GM18505 (cell line): Measurements from ENCODE around the gene PRSS57.
"Not testable (repeated sequence)": the region's sequence is repeated elsewhere in the genome, so short reads cannot be mapped to it uniquely, and the experiment has no call there.

Source experiments
- ATAC-seq: cut with Tn5 transposase; IDR thresholded peaks from one replicate; pipeline ENCODE4 v1.9.1; 2021; ENCODE audit not compliant: unreplicated experiment
- POLR2A ChIP-seq: IDR thresholded peaks from 4 replicates; pipeline ENCODE4 v1.6.1; 2011; ENCODE audit warnings: borderline replicate concordance; ENCODE audit not compliant: insufficient read depth, insufficient read length; ENCODE audit errors: extremely low read depth

Gene PRSS57

DNA sequence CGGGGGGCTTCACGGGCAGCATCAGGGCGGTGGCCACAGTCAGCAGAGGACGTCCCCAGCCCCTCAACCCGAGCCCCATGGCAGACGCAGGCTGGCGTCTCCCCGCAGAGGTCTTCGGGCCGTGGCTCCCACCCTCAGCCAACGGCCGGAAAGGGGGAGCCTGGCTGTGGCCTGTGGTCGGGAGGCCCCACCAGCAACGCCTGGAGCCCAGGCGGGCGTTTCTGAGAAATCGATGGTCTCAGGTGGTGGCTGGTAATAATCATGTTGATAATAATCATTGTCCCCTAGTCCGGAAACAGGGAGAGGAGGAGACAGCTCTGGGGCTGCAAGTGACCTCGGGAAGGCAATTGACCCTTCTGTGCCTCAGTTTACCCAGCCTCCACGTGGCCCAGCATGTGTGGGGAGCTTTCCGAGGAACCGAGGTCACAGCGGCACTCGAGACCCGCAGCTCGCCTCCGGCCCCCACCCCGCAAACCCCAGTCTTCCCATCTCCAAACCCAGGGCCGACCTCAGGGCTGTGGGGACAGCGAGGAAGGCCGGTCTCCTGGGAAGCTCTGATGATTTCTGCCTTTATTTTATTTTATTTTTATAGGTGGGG lies at the start of gene PRSS57:
PRSS57 (minus strand) TSS at position 101 of the 598 bp plus-strand sequence; CDS start at position 79, 22 bp downstream.
- TF ChIP-seq POLR2A = no peak
- ATAC-seq = no peak

DNA sequence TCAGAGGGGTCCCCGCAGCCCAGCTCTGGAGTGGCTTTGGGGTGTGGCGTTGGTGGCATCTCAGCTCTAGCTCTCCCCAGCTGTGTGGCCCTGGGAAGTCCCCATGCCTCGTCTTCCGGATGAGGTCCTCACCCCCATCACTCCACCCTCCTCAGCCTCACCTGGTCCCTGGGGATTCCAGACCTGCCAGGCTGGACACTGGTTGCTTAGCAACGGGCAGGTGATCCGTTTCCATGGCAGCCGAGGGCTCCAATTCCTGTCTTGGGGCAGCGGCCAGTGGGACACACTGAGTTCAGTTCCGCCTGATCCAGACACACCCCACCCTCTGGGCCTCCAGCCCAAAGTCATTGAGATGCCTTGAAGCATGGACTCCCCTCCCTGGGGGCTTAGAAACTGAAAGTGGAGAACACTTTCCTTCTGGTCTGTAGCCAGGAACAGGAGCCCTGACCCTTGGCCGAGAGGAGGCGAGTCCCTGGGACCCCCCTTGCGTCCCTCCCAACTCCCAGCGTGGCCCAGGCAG lies 48.0 kb upstream of the PRSS57 start:
- ATAC-seq = no peak
- no peak for TF ChIP-seq POLR2A

DNA sequence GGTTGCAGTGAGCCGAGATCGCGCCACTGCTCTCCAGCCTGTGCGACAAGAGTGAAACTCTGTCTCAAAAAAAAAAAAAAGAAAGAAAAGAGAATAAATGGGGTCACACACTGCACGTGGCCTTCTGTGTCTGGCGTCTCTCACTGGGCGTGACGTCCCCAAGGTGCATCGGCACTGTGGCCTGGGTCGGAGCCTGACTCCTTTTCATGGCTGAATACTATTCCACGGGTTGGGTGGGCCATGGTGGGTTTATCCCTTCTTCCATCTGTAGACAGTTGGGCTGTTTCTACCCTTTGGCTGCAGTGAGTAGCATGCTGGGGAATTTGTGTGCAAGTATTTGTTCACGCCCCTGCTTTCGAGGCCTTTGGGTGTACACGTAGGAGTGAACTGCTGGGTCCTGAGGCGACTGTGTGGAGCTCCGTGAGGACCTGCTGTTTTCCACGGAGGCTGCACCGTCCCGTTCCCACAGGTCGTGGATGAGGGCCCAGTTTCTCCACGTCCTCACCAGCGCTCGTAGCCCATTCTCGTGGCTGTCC lies 47.4 kb upstream of the PRSS57 start:
- no peak for TF ChIP-seq POLR2A
- no peak for ATAC-seq

DNA sequence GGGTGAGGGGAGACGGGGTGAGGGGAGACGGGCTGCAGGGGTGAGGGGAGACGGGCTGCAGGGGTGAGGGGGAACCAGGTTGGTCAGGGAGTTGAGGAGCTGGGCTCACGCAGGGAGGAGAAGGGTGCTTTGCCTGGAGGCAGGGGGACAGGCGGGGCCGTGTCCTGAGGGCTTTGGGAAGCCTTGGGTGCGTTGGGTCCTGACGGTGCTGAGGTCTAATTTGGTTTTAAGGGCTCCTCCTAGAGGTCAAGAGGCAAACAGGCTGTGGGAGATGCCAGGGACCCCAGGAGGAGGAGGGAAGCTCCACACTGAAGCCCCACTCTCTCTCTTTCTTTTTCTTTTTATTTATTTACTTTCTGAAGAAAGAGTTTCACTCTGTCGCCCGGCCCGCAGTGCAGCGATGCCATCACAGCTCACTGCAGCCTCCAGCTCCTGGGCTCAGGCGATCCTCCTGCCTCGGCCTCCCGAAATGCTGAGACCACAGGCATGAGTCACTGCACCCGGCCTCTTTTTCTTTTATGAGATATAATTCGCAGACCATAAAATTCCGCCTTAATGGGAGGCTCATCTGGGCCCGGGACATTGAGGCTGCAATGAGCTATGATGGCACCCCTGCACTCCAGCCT lies 46.4 kb upstream of the PRSS57 start:
- ATAC-seq = no peak
- TF ChIP-seq POLR2A = no peak

DNA sequence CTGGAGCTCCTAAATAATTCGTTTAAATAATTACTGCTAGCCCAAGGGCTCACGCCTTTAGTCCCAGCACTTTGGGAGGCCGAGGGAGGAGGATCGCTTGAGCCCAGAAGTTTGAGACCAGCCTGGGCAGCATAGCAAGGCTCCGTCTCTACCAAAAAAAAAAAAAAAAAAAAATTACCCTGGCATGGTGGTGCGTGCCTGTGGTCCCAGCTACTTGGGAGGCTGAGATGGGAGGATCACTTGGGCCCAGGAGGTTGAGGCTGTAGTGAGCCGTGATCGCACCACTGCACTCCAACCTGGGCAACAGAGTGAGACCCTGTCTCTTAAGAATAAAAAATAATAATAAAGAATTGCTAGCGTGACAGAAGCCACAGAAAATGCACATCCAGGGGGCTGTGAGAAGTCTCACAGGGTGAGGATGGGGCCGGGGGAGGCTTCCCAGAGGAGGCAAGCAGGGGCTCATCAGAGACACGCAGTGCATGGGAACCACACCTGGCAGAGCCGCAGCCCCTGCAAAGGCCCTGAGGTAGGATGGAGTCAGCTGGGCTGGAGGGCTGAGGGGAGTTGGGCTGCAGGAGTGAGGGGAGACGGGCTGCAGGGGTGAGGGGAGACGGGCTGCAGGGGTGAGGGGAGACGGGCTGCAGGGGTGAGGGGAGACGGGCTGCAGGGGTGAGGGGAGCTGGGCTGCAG lies 45.7 kb upstream of the PRSS57 start:
- not testable (repeated sequence) for ATAC-seq

DNA sequence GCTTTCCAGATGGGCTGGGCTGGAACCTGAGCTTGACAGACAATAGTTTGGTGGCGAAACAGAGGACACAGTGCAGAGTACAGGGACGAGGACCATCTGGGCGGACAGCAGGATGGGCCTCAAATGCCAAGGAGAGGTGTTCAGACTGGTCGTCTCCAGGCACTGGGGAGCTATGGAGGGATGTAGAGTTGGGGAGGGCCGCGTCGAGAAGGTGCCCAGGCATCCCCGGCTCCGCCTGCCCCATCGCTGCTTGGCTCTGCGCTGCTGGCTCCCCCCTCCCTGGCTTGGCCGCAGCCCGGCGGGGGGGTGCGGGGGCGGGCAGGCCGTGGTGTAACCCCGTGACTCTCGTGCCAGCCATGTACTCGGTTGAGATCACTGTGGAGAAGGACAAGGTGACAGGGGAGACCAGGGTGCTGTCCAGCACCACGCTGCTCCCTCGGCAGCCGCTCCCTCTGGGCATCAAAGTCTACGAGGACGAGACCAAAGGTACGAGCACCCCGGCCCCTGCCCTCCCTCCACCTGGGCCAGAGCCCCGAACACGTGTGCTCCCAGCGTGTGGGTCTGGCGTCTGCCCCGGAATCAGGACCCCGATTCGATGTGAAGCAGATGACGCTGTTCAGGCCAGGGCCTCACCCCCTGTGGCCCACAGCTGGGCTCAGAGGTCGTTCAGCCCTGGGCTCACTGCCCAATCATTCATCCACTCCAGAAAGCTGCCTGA lies 44.9 kb upstream of the PRSS57 start:
- no peak for TF ChIP-seq POLR2A
- ATAC-seq = no peak

DNA sequence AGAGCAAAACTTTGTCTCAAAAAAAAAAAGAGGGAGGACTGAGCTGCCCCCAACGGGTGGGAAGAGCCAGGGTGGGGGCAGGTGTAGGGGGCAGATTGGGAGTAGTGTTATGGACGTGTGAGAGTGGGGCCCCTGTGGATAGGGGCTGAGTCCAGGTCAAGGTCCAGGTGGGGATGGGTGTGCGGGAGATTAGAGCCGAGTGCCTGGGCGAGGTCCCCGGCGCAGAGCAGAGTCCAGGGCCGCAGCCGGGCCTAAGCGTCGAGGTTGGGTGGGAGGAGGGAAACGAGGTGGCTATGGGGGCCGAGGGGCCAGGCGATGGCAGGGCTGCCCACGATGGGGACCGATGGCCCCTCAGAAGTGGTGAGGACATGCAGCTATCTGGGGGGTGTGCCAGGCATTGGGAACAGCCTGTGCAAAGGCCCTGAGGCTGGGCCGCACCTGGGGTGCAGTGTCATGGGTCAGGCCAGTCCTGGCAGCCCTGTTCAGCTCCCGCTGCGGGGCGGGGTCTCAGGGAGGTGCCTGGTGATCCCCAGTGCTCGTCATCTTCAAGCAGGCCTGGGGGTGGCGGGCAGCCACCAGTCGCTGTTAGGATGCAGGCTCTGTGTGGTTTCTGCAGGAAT lies 43.4 kb upstream of the PRSS57 start:
- TF ChIP-seq POLR2A = no peak
- ATAC-seq = no peak

DNA sequence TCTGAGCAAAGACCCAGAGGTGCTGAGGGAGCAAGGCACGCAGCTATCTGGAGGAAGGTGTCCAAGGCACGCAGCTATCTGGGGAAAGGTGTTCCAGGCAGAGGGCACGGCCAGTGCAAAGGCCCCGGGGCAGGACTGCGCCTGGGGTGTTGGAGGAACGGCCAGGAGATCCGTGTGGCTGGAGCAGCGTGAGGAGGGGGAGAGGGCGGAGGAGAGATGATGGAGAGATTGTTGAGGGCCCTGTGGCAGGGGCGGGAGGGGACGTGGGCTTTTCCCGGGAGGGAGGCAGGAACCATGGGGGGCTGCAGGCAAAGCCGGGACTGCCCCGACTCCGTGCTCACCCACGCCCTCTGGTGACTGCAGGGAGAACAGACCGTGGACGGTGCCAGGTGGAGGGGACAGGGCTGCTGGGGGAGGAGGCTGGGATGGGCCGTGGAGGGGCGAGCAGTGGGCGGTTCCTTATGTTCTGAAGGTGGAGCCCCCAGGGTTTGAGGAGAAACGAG lies 42.4 kb upstream of the PRSS57 start:
- TF ChIP-seq POLR2A = no peak
- no peak for ATAC-seq

DNA sequence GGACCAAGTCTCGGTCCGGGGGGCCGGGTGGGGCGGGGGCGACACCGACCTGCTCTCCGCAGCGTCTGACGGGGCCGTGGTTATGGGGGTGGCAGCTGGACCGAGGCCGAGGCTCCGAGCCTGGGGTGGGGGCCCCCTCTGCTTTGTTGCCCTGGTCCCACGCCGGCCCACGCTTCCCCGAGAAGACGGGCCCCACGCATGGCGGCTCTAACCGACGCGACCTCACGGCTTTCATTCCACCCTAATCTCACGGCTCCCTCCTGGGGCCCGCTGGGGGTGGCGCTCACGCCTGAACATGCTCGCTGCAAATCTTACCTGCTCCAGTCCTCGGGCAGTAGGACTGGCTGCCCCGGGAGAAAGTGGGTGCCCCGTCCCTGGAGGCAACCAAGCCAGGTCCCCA lies 40.9 kb upstream of the PRSS57 start:
- ATAC-seq = no peak
- TF ChIP-seq POLR2A = no peak

DNA sequence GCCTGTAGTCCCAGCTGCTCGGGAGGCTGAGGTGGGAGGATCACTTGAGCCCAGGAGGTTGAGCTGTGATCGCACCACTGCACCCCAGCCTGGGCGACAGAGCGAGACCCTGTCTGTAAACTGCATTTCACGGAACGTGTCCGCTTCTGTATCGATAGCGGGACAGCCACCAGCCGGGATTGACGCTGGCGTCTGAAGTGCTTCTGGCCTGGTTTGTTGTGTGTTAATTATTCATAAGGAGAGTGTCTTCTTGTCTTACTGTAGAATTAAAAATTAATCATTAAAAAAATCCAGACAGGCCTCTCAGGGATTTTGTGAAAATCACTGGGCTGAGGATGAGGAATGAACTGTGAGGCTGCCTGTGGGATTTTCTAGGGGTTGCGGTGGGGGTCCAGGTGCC lies 39.5 kb upstream of the PRSS57 start:
- ATAC-seq = no peak
- TF ChIP-seq POLR2A = no peak

DNA sequence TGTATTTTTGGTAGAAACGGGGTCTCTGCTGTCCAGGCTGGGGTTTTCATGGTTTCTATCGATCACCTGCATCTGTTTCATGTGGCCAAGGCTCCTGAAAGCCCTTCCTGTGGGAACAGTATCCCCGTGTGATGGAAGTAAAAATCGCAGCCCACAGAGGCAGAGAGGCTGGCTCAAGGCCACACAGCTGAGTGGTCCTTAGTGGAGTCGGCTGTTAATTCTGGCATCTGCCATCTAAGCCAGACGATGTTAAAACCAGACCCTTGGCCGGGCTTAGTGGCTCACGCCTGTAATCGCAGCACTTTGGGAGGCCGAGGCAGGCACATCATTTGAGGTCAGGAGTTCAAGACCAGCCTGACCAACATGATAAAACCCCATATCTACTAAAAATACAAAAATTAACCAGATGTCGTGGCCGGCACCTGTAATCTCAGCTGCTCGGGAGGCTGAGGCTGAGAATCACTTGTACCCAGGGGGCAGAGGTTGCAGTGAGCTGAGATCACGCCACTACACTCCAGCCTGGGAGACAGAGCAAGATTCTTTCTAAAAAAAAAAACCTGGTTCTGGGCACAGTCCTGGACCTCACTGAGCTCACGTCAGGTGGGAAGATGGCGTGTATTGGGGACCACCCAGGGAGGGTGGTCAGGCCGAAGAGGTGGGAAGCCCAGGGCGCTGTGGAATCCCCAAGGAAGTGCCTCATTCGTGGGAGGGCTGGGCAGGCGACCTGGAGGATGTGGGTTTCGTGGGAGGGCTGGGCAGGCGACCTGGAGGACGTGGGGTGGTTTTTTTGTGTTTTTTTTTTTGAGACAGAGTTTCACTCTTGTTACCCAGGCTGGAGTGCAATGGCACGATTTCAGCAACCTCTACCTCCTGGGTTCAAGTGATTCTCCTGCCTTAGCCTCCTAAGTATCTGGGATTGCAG lies 37.2 kb upstream of the PRSS57 start:
- no peak for ATAC-seq
- no peak for TF ChIP-seq POLR2A

DNA sequence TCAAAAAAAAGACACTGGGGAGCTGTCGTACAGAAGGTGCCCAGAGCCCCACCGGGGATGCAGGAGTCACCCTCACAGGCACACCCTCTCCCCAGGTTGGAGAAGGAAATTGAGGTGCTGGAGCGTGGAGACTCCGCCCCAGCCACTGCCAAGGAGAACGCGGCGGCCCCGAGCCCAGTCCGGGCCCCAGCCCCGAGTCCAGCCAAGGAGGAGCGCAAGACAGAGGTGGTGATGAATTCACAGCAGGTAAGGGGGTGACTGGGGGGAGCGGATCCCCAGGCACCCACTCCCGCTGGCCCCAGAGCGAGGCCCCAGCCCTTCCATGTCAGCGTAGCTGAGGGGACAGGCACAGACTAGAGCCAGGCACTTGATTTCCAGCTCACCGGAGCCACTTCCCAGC lies 35.7 kb upstream of the PRSS57 start:
- no peak for ATAC-seq
- TF ChIP-seq POLR2A = no peak
